Dendritic cell treated with granulocyte-macrophage colony-stimulating factor and Interleukin-4, amounts not matched to agents 40 ng/mL and 50 ng/mL, for 4 days (primary cell): ENCODE results near the gene ADAMTS8.

Experiments
- H3K27ac Mint-ChIP-seq: one replicate; pipeline ENCODE4 v1.8.0; 2022; ENCODE audit warnings: mild to moderate bottlenecking, mixed read lengths
- H3K27me3 Mint-ChIP-seq: one replicate; pipeline ENCODE4 v1.8.0; 2022; ENCODE audit warnings: mild to moderate bottlenecking, mixed read lengths
- H3K36me3 Mint-ChIP-seq: one replicate; pipeline ENCODE4 v1.8.0; 2022; ENCODE audit warnings: low read depth, mixed read lengths
- H3K4me1 Mint-ChIP-seq: one replicate; pipeline ENCODE4 v1.8.0; 2022; ENCODE audit warnings: low read depth, mixed read lengths
- H3K4me3 Mint-ChIP-seq: one replicate; pipeline ENCODE4 v1.8.0; 2022; ENCODE audit warnings: mild to moderate bottlenecking, moderate library complexity, mixed read lengths
- H3K9me3 Mint-ChIP-seq: one replicate; pipeline ENCODE4 v1.8.0; 2022; ENCODE audit warnings: mixed read lengths
- intact Hi-C: fragments of 100-400 bp; cut with micrococcal nuclease; formaldehyde crosslinking; loops from one replicate; pipeline ENCODE4 v1.15.0; 2022

Gene ADAMTS8

DNA sequence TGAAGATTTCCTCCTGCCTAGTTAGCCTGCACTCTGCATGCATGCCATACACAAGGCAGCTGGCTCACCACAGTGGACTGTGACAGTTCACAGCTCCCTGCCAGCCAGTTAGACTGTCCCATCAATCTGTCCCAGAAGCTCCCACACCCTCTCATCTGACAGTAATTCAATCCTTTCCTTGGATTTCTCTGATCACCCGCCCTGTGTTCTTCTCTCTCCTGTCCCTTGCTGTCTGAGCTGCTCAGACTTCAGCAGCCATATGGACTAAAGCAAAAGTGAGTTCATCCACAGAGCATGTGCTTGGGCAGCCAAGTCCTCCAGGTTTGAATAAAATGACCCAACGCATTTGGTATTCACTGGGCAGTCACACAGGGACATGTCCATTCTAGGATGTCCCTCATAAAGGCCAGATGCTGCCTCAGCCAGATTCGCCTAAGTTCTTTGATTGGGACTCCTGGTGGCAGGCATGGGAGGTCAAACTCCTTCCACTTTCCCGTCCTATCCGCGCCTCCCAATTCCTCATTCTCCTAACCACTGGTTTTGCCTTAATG is 59.2 kb downstream of the ADAMTS8 start:
- intact Hi-C loops: no loop called here
- peaks cover 2% of the 10 kb centered on the region for H3K27me3 Mint-ChIP-seq
- no peaks in the 10 kb centered on the region for H3K9me3 Mint-ChIP-seq
- H3K27ac Mint-ChIP-seq: no peak overlapping the region
- no peaks in the 10 kb centered on the region for H3K36me3 Mint-ChIP-seq
- no peaks in the 10 kb centered on the region for H3K4me1 Mint-ChIP-seq
- no peak overlapping the region for H3K4me3 Mint-ChIP-seq

DNA sequence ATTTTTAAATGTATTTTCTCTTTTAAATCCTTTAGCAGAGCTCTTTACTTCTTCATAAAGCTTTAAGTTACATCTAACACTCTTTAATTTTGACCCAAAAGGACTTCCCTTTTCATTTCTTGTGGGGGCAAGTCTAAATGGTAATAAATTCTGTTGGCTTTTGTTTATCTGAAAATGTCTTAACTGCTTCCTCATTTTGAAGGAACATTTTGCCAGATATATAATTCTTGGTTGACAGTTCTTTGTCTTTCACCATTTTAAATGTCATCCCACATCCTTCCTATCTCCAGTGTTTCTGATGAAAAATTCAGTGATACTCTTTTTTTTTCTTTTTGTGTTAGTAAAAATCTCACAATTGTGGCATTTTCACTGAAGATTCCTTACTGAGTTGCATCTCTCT is 69.0 kb downstream of the ADAMTS8 start:
- H3K4me3 Mint-ChIP-seq: no peak overlapping the region
- peaks cover 1% of the 10 kb centered on the region for H3K27me3 Mint-ChIP-seq
- H3K36me3 Mint-ChIP-seq: no peaks in the 10 kb centered on the region
- H3K27ac Mint-ChIP-seq: no peak overlapping the region
- intact Hi-C loops: no loop called here
- H3K4me1 Mint-ChIP-seq: no peaks in the 10 kb centered on the region
- H3K9me3 Mint-ChIP-seq: peaks cover 37% of the 10 kb centered on the region

- intact Hi-C loops: no loop called here
- Mint-ChIP-seq H3K9me3 (peaks cover 46% of the 10 kb centered on the region), H3K27me3 (peaks cover 1% of the 10 kb centered on the region), H3K36me3 (no peaks in the 10 kb centered on the region), H3K4me3 (no peak overlapping the region), H3K4me1 (no peaks in the 10 kb centered on the region), H3K27ac (no peak overlapping the region)
Observed at GRCh38 chr11:130358398-130358797, 70.0 kb downstream of the ADAMTS8 start.
